ENCODE measurements around the gene PRKAR2B.
"Not testable (repeated sequence)": the region's sequence is repeated elsewhere in the genome, so short reads cannot be mapped to it uniquely, and the experiment has no call there.

The PRKAR2B gene

GRCh38 chr7:107047902-107048782 lies 3.6 kb downstream of the PRKAR2B start:
- in situ Hi-C loops (cut with MboI; ENCODE audit: low sequenced_read_pairs): no loop called here

GRCh38 chr7:107048783-107049418 lies 4.4 kb downstream of the PRKAR2B start:
- in situ Hi-C loops (cut with MboI; ENCODE audit: low sequenced_read_pairs): no loop called here

GRCh38 chr7:107049480-107049879 lies 5.0 kb downstream of the PRKAR2B start:
- in situ Hi-C loops (cut with MboI; ENCODE audit: low sequenced_read_pairs): no loop called here

GRCh38 chr7:107049971-107050532 lies 5.5 kb downstream of the PRKAR2B start:
- in situ Hi-C loops (cut with MboI; ENCODE audit: low sequenced_read_pairs): no loop called here

- in situ Hi-C loops (cut with MboI; ENCODE audit: low sequenced_read_pairs): no loop called here
Measured at GRCh38 chr7:107051376-107051775, 6.9 kb downstream of the PRKAR2B start.

- in situ Hi-C loops (cut with MboI; ENCODE audit: low sequenced_read_pairs): not testable (repeated sequence)
Measured at GRCh38 chr7:107054965-107055364, 10.5 kb downstream of the PRKAR2B start.

GRCh38 chr7:107056058-107056457 lies 11.6 kb downstream of the PRKAR2B start:
- in situ Hi-C loops (cut with MboI; ENCODE audit: low sequenced_read_pairs): not testable (repeated sequence)

- in situ Hi-C loops (cut with MboI; ENCODE audit: low sequenced_read_pairs): no loop called here
Measured at GRCh38 chr7:107056728-107057473, 12.4 kb downstream of the PRKAR2B start.

- in situ Hi-C loops (cut with MboI; ENCODE audit: low sequenced_read_pairs): no loop called here
Measured at GRCh38 chr7:107057474-107057833, 12.9 kb downstream of the PRKAR2B start.

DNA sequence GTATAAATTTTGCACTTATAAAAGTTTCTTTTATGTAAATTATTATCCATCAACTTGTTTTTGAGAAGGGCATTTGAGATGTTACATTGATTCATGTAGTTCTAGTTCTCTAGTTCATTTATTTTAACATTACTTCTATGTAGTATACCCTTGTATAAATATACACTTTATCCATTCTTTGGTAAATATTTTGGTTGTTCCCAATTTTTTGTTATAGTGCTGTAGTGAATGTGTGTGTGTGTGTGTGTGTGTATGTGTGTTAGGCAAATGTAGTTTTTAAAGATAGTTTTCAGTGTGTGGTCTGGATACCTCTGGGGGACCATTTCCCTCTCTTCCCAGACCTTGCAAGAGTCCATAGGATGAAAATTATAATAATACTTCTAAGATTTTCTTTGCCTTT lies 15.0 kb downstream of the PRKAR2B start:
- in situ Hi-C loops (cut with MboI; ENCODE audit: low sequenced_read_pairs): no loop called here

- in situ Hi-C loops (cut with MboI; ENCODE audit: low sequenced_read_pairs): no loop called here
Measured at GRCh38 chr7:107063245-107064120, 19.0 kb downstream of the PRKAR2B start.

- in situ Hi-C loops (cut with MboI; ENCODE audit: low sequenced_read_pairs): no loop called here
Measured at GRCh38 chr7:107064255-107064654, 19.8 kb downstream of the PRKAR2B start.

GRCh38 chr7:107065929-107066247 lies 21.4 kb downstream of the PRKAR2B start:
- in situ Hi-C loops (cut with MboI; ENCODE audit: low sequenced_read_pairs): no loop called here

GRCh38 chr7:107068156-107068555 lies 23.7 kb downstream of the PRKAR2B start:
- in situ Hi-C loops (cut with MboI; ENCODE audit: low sequenced_read_pairs): no loop called here

DNA sequence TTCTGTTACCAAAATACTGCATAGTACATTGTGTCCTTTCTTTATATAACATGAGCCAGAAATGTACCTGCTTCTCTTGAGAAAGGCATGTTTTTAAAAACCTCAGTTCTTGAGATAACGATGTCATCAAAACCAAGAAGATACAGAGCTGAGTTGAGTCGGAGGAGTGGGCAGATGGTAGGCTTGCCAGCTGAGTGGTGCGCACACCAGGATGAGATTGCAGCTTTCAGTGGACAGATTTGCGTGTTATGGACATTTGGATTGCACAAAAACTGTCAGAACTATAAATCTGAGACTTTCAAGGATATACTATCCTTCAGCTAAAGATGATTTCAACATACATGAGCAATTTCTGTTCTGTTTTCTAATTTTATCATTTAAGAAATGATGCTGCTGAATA lies 25.0 kb downstream of the PRKAR2B start:
- in situ Hi-C loops (cut with MboI; ENCODE audit: low sequenced_read_pairs): no loop called here

DNA sequence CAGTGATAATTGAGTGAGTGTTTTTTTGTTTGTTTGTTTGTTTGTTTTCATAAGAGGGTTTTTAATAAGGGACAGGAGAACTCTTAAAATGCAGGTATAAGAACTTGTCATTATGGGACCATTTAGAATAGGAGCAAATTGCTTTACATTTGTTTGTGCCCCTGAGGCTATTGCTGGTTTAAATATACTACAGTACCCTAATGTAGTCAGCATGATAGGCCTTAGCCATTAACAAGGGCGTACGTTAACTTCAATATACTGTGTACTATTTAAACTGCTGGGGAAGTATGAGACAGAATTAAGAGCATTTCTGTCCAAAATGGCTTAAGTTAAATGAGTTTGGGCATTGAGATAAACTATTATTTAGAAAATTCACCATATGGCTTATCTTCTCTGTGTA lies 26.2 kb downstream of the PRKAR2B start:
- in situ Hi-C loops (cut with MboI; ENCODE audit: low sequenced_read_pairs): no loop called here

GRCh38 chr7:107071129-107071528 lies 26.6 kb downstream of the PRKAR2B start:
- in situ Hi-C loops (cut with MboI; ENCODE audit: low sequenced_read_pairs): no loop called here

- in situ Hi-C loops (cut with MboI; ENCODE audit: low sequenced_read_pairs): no loop called here
Measured at GRCh38 chr7:107072133-107072532, 27.6 kb downstream of the PRKAR2B start.

DNA sequence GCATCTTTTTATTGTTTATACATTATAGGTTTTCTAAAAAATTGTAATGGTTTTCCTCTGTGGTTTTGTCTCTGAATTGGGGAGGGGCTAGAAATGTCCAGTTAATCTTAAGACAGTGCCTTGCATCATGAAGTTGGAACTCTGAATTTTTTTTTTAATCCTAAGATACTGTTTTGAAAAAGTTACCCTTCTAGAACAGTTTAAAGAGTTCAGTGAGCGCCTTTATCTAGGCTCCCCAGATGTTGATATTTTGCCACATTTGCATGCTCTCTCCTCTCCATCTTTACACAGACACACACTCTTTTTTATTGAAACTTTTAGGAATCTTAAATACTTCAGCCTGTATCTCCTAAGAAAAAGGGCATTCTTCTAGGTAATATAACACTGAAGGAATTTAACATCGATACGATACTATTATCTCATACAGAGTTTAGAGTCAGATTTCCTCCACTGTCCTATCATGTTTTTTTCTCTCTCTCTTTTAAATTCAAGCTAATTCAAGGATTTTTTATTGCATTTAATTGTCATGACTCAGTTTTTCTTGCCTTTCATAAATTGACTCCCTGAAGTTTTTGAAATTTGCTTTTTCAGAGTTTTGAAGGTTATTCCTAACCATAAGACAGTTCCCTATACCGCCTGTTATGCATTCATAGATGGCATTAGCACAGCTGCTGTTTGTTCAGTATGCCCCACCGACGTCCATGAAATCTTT lies 31.5 kb downstream of the PRKAR2B start:
- in situ Hi-C loops (cut with MboI; ENCODE audit: low sequenced_read_pairs): no loop called here
